Stimulated activated CD4-positive, alpha-beta T cell treated with anti-CD3 and anti-CD28 coated beads, Interleukin-4, amount 100 ng/mL, for 1 hour (primary cell): ENCODE results near the gene FGFR2.
"Not testable (repeated sequence)": the region's sequence is repeated elsewhere in the genome, so short reads cannot be mapped to it uniquely, and the experiment has no call there.

Source experiments
- DNase-seq: peaks from one replicate; pipeline ENCODE4 v3.0.0-alpha.2; 2020

Gene FGFR2

GRCh38 chr10:121583857-121584256, 14.4 kb downstream of the FGFR2 start:
- DNase-seq = no peak

DNA sequence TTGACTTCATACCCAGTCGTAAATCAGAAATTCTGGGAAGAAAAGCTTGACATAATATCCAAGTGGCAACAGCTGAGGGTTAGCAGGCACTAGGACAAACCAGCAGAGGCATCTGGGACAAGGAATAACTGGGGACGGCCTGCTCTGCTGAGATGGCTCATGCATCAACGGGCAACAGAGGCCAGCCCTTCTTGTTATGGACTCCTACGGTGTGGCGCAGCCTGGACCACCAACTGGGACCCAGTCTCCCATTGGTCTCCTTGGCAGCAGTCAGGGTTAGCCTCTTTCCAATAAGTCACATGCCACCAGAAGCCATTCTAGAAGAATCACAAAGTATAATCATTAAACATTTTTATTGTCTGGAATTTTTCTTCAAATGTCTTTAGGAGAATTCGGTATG, 15.0 kb downstream of the FGFR2 start:
- DNase-seq = no peak

- DNase-seq = no peak
Observed at GRCh38 chr10:121580276-121581116, 17.7 kb downstream of the FGFR2 start.

- no peak for DNase-seq
Observed at GRCh38 chr10:121579656-121580055, 18.6 kb downstream of the FGFR2 start.

DNA sequence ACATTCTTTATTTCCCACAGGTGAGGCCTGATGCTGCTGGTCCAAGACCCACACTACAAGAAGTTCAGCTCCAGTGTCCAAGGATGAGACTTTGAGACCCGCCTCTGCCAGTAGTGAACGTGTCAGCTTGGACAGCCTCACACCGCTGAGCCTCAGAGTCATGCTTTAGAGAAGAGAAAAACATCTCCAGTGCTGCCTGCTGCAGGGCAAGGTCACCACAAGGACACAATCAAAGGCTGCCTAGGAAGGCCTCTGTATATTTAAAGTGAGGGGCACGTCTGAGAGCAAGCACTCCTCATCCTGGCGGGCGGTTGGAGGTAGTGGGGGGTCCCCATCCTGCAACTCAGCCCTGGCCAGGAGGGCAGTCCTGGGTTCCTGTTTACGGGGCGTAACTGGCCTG, 19.3 kb downstream of the FGFR2 start:
- DNase-seq = no peak

DNA sequence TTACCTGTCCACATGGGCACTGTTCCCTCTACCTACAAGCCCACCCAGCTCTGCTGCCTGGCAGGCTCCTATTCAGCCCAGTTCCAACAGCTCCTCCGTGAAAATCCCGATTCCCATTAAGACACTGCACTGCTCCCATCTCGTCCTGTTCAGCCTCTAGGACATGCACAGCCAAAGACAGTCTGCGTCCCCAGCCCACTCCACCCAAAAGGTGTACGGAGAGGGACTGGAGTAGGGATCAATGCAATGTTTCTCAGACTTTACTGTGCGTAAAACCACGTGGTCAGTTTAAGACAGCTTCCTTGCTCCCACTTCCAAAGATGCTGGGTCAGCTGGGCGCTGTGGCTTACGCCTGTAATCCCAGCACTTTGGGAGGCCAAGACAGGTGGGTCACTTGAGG, 19.9 kb downstream of the FGFR2 start:
- DNase-seq = no peak

DNA sequence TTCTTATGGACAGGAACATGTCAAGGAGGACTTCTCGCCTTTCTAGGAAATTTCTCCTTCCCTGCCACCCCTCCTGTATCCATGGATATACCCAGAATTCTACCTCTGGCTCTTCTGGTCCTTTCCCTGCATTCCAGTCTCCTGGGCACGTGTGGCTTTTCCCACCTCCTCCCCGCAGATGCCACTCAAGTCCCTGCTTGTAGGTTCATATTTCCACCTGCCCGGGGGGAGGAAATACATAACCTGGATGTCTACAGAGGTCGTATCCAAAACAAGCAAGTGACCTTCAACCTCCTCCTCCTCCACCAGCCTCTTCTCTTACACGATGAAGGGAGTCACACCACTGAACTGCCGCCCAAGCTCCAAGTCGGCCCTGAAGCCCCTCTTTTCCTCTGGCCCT, 20.7 kb downstream of the FGFR2 start:
- DNase-seq = no peak

DNA sequence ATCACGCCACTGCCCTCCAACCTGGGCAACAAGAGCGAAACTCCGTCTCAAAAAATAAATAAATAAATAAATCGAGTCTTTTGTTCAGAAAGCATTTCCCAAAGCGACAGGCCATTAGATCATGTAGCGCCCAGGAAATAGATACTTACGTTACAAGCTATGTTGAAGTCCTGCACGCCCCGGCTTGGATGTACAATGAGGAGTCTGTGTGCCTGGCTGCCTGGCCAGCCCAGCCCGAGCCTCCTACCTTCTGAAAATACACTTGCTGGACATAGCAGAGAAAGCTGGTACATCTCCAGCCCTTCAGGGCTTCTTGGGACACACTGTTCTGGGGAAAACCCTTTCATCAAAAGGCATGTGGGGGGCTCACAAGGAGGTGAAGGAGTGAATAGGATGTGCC, 22.1 kb downstream of the FGFR2 start:
- DNase-seq = no peak

- no peak for DNase-seq
Observed at GRCh38 chr10:121574519-121575166, 23.6 kb downstream of the FGFR2 start.

DNA sequence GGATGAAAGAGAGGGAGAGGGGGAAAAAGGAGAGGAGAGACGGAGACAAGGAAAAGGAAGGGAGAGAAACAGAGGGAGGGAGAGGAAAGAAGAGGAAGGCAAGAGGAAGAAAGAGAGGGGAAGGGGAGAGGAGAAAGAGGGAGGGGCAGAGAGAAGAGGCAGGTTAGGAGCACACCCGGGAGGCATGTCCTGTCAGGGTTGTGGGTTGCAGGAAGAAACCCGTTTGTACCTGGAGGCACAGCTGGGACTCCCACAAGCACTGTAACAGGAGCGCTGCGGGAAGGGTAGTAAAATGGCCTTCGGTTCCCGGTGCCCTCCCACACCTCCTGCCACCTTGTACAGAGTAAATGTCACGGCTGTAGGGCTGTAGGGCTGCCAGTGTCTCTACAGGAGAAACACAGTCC, 24.7 kb downstream of the FGFR2 start:
- no peak for DNase-seq

DNA sequence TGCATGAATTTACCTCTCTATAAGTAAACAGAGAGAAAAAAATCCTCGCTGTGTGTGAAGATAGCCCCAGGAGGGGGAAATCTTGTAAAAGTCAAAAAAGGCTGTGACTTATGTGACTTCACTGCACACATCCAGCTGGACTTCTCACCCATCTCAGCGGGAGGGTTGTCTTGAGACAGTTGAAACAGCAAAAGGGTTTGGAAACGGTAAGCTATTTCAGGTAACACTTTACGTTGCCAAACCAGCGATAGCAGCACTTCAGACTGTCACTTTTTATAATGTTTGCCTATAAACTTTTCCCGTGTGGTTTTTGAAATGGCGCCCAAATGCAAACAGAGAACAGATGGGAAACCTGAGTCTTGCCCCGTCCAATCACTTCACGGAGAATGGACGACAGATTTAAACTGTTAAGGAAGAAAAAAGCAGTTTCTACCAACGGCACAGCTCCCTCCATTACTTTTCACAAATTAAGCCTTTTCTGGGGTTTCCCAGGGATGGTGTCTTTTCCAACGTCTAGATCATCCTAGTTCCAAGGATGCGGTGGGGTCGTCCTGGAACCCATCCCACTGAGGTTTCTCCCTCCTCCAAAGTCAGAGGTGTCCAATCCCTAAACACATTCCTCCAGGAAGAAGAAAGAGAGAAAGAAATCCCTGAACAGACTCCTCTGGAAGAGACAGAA, 25.2 kb downstream of the FGFR2 start:
- no peak for DNase-seq

DNA sequence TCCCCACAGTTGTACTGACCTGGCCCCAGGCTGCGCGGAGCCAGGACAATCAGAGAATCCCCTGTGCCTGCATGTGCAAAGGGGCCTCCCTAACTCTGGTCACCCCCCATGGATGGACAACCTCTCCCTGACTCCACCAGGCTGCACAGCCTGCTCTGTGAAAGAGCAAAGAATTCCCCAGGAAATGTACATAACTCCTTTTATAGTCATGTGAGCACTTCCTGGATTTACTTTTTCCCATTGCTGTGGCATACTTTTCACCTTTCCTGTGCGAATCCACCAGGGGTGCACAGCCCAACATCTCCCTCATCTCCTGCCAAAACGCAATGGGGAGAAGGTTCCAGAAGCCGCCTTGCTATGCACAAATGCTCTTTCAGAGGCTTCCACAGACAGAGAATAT, 27.9 kb downstream of the FGFR2 start:
- no peak for DNase-seq

DNA sequence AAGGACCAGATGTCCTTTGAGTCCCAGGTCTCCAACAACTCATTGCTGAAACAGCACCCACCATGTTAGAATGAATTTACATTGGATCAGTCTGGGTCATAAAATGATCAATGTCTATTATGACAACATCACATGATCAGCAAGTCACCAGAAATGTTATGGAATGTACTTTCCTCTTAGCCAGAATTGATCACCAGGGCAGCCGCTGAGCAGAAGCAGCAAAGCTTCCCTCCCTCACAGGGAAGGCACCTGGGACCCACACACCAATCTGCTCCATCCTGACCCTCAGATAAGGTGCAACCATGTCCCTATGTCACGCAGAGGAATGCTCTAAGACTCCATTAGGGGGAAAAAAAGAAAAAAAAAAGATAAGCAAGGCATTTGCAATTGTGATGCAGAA, 30.0 kb downstream of the FGFR2 start:
- DNase-seq = no peak

- no peak for DNase-seq
Observed at GRCh38 chr10:121567569-121567968, 30.7 kb downstream of the FGFR2 start.

- no peak for DNase-seq
Observed at GRCh38 chr10:121566755-121567154, 31.5 kb downstream of the FGFR2 start.

DNA sequence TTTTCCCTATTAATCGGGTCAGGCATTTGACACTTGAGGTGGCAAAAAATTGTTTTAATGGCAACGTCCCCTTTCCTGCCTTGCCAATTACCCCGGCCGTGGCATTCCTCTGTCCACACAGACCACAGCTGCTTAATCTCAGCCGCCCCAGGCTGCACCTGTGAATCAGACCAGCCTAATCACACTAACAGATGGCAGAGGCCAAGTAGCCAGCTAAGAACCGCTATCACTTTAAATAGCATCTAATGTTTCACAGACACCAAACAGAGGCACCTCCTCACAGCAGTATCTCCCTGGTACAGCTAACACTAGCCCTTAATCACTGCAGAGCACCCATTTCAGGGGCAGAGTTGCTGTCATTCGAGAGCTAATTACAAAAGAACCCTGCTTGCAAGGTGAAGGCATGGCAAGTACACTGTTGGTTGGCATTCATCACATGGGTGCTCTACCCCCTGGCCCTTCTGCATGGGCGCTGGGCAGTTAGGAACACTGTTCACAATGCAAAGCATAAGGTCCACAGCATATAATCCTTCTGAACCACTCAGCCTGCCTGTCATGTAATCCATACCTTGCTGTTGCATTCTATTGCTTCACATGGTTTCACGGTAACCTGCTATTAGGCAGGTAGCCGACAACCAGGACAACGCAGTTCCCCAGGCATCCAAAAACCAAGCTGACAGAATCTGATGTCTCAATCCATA, 38.8 kb downstream of the FGFR2 start:
- DNase-seq = no peak

DNA sequence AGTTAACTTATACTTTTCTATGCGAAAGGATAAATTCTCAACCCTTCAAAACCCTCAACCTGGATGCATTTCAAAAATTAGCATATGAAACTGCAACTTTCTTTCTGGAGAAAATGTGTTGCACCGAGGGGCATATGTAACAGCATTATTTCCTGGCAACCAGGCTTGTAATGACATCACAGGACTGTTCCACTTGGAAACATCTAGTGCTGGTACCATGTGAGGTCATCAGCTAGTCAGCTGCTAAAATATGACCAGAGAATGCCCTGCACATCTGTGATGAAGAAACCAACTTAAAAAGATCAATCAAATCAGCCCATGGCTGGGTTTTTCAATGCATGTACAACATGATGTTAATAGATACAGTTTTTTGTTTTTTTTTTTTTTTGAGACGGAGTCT, 40.0 kb downstream of the FGFR2 start:
- no peak for DNase-seq

GRCh38 chr10:121556918-121557573, 41.2 kb downstream of the FGFR2 start:
- no peak for DNase-seq

- no peak for DNase-seq
Observed at GRCh38 chr10:121556455-121556854, 41.8 kb downstream of the FGFR2 start.

DNA sequence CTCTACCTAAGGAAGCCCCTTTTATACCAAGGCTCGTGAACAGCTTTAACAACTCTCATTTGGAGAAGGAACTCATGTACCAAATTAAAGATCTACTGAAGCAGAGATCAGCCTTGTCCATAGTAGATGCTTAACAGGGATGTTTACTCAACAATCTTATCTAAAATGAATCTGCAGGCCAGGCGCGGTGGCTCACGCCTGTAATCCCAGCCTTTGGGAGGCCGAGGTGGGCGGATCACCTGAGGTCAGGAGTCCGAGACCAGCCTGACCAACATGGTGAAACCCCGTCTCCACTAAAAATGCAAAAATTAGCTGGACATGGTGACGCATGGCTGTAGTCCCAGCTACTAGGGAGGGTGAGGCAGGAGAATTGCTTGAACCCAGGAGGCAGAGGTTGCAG, 43.3 kb downstream of the FGFR2 start:
- DNase-seq = not testable (repeated sequence)

DNA sequence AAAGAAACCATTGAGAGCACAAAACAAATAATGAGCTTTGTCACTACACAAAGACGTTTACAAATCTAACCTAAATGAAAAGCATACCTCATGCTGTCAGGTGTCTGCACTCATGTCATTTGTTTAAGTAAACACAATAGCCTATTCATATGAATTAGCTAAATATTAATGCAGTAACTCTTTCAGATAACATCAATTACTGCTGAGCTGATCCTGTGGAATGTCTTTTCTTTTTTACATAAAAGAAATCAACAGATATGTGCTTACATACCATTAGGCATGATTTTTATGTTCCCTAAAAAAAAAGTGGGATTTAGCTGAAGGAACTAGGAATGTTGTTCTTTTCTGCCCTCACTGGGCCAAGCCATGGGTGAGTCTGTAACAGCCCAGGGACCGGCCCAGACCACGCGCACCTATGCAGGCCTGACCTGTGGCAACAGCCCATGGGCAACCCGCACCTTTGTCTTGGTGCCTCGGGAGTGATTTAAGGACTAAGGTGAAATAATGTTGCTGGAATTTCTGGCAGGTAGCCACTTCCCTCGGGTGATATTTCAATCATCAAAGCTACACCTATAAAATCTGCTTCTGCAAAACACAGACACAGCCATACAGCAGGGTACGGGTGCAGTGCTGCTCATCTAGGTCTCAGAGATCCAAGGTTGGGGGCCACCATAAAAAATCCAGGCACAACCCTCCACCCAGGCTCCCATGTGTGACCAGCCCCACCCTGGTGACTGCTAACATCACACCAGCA, 44.6 kb downstream of the FGFR2 start:
- no peak for DNase-seq

- DNase-seq = no peak
Observed at GRCh38 chr10:121552746-121553145, 45.5 kb downstream of the FGFR2 start.
